Transverse colon (tissue), 3 donors: Measurements from ENCODE around the gene GTF2IRD1.

Source experiments
- CTCF ChIP-seq, 5 experiments: fragments of 200-600 bp in 3 of 5; fragments of 450-650 bp in 2 of 5; sonication (generic) in 3 of 5; IDR thresholded peaks; 1 replicate in 2 of 5; 2 replicates in 3 of 5; pipeline ENCODE4 v1.5.1; 2016 to 2017; ENCODE audit warnings: antibody characterized with exemption in 5 of 5, inconsistent platforms in 3 of 5, mild to moderate bottlenecking in 2 of 5, moderate library complexity in 1 of 5
- POLR2A ChIP-seq: fragments of 450-650 bp; IDR thresholded peaks from one replicate; pipeline ENCODE4 v1.6.1; 2016; ENCODE audit warnings: antibody characterized with exemption, mild to moderate bottlenecking, moderate library complexity

GRCh38 chr7:74579800-74580685, 126.3 kb downstream of the GTF2IRD1 start:
- TF ChIP-seq CTCF (IDR thresholded peaks at IDR 0.05), result no peak
- peak; percentile 55 for TF ChIP-seq POLR2A
